Bronchus fibroblast of lung (primary cell): ENCODE results near the gene FCRL3. TPM values are rescaled to one million over a fixed set of nuclear protein-coding genes. Genes with fewer than 3 reads are reported as not detected.

Experiments used
- total RNA-seq: library from RNA; depleted of rRNA; stranded (reverse); fragments of >200 nt; gene quantifications from 2 replicates; pipeline ENCODE4 v1.2.3, GENCODE V29; 2015

Gene FCRL3, protein sequence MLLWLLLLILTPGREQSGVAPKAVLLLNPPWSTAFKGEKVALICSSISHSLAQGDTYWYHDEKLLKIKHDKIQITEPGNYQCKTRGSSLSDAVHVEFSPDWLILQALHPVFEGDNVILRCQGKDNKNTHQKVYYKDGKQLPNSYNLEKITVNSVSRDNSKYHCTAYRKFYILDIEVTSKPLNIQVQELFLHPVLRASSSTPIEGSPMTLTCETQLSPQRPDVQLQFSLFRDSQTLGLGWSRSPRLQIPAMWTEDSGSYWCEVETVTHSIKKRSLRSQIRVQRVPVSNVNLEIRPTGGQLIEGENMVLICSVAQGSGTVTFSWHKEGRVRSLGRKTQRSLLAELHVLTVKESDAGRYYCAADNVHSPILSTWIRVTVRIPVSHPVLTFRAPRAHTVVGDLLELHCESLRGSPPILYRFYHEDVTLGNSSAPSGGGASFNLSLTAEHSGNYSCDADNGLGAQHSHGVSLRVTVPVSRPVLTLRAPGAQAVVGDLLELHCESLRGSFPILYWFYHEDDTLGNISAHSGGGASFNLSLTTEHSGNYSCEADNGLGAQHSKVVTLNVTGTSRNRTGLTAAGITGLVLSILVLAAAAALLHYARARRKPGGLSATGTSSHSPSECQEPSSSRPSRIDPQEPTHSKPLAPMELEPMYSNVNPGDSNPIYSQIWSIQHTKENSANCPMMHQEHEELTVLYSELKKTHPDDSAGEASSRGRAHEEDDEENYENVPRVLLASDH
- total RNA-seq: not detected in 2 replicates

DNA sequence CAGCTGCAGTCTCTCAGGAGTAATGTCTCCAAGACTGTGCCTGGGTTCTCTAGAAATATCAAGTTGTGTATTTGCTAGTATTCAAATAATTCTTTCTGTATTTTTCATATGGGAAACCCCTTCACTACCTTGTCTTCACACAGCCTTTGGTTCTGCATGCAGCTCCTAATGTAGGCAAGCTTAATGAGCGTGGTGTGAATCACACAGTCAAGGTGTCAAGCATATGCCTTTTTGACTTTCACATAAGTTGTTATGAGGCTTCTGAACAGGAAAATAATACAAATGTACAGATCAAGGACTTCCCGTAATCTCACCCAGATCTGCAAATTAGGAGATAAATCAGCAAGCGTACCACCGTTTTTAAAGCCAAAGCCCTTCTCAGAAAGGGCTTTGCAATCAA is at the start of gene FCRL3:
Gene FCRL3 (minus strand): TSS at position 38 of the 400 bp plus-strand sequence. CDS start 280 bp downstream, outside the sequence.

Other genes with a start within 250 kb of the FCRL3 start
- not detected in 2 replicates for gene FCRL5, start 148.3 kb downstream of the FCRL3 start, total RNA-seq
- gene FCRL4, start 102.7 kb downstream of the FCRL3 start, total RNA-seq: not detected in 2 replicates
- gene FCRL2, start 76.4 kb upstream of the FCRL3 start, total RNA-seq: not detected in 2 replicates
- gene FCRL1, start 119.4 kb upstream of the FCRL3 start, total RNA-seq: not detected in 2 replicates
- gene CD5L, start 141.0 kb upstream of the FCRL3 start, total RNA-seq: not detected in 2 replicates